GM18508 (cell line): ENCODE measurements around the gene PITPNB.

Source experiments
- ATAC-seq: cut with Tn5 transposase; IDR thresholded peaks from one replicate; pipeline ENCODE4 v1.9.1; 2021; ENCODE audit warnings: moderate number of reproducible peaks; ENCODE audit not compliant: insufficient read depth, unreplicated experiment

The PITPNB gene

GRCh38 chr22:27919942-27920755, 1.1 kb upstream of the PITPNB start:
- peak; percentile 12 for ATAC-seq

GRCh38 chr22:27918341-27919221, 475 bp downstream of the PITPNB start:
- no peak for ATAC-seq

- no peak for ATAC-seq
Observed at GRCh38 chr22:27915986-27916385, 3.1 kb downstream of the PITPNB start.

GRCh38 chr22:27913162-27913741, 5.8 kb downstream of the PITPNB start:
- no peak for ATAC-seq

GRCh38 chr22:27912101-27912500, 7.0 kb downstream of the PITPNB start:
- ATAC-seq, result no peak

GRCh38 chr22:27911330-27911729, 7.7 kb downstream of the PITPNB start:
- no peak for ATAC-seq

GRCh38 chr22:27906241-27906640, 12.8 kb downstream of the PITPNB start:
- no peak for ATAC-seq

GRCh38 chr22:27905653-27906052, 13.4 kb downstream of the PITPNB start:
- no peak for ATAC-seq

- no peak for ATAC-seq
Observed at GRCh38 chr22:27903805-27904473, 15.1 kb downstream of the PITPNB start.

GRCh38 chr22:27900153-27900552, 18.9 kb downstream of the PITPNB start:
- no peak for ATAC-seq

GRCh38 chr22:27896245-27896644, 22.8 kb downstream of the PITPNB start:
- no peak for ATAC-seq

GRCh38 chr22:27895600-27895999, 23.5 kb downstream of the PITPNB start:
- peak; percentile 77 for ATAC-seq

- no peak for ATAC-seq
Observed at GRCh38 chr22:27892811-27893210, 26.2 kb downstream of the PITPNB start.

- no peak for ATAC-seq
Observed at GRCh38 chr22:27892064-27892463, 27.0 kb downstream of the PITPNB start.

- no peak for ATAC-seq
Observed at GRCh38 chr22:27888310-27888709, 30.7 kb downstream of the PITPNB start.

GRCh38 chr22:27886843-27887151, 32.3 kb downstream of the PITPNB start:
- no peak for ATAC-seq

- ATAC-seq, result no peak
Observed at GRCh38 chr22:27885977-27886842, 32.8 kb downstream of the PITPNB start.

GRCh38 chr22:27883656-27884350, 35.3 kb downstream of the PITPNB start:
- ATAC-seq, result no peak
